ENCODE data around the gene DCTN2. TPM values are rescaled to one million over a fixed set of nuclear protein-coding genes. Genes with fewer than 3 reads are reported as not detected.

Gene DCTN2
- total RNA-seq, 1 donor from 2014 or later = 103 TPM

DNA sequence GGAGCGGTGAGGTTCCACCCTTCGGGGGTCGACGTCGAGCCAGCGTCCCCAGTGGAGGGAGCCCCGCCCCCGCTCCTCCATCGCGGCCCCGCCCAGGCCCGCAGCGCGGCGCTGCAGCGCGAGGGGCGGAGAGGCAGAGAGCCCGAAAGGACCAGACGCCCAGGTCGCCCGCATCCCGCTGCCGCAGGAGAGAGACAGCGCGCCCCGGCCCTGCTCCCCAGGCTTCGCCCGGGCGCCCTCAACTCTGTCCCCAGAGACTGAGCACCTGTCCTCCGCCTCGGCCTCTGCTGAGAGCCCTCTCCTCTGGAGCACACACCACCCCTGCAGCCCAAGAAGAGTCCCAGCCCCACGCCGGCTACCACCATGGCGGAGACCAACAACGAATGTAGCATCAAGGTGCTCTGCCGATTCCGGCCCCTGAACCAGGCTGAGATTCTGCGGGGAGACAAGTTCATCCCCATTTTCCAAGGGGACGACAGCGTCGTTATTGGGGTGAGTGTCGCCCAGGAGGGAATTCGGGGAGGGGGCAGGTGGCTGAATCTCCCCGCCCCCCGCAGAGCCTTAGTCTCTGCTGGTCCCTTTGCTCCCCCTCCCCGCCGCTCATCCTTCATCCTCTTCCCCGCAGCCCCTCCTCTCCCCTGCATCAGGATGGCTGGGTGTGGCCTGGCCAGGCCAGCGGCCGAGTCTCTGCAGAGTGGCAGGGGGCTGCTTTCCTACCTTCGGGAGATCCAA lies 3.1 kb upstream of the DCTN2 start, which contains the start of gene KIF5A:
Gene KIF5A (plus strand): TSS at position 136 of the 732 bp plus-strand sequence. CDS start 228 bp downstream, at position 364.
- Mint-ChIP-seq H3K27me3 (ENCODE audit: low read depth) (peaks cover 79% of the 10 kb centered on the region), H3K27ac (no peak within 1 kb of the TSS), H3K36me3 (no peaks in the 10 kb centered on the region), H3K4me1 (peaks cover 16% of the 10 kb centered on the region), H3K4me3 (peak within 1 kb of the TSS; percentile 58), H3K9me3 (no peaks in the 10 kb centered on the region)
- DNase-seq (ENCODE audit: low spot score in 2 of 2, unreplicated experiment in 2 of 2) = peak in 1 of 2 experiments; percentile 42
- TF ChIP-seq, protein P1, sequence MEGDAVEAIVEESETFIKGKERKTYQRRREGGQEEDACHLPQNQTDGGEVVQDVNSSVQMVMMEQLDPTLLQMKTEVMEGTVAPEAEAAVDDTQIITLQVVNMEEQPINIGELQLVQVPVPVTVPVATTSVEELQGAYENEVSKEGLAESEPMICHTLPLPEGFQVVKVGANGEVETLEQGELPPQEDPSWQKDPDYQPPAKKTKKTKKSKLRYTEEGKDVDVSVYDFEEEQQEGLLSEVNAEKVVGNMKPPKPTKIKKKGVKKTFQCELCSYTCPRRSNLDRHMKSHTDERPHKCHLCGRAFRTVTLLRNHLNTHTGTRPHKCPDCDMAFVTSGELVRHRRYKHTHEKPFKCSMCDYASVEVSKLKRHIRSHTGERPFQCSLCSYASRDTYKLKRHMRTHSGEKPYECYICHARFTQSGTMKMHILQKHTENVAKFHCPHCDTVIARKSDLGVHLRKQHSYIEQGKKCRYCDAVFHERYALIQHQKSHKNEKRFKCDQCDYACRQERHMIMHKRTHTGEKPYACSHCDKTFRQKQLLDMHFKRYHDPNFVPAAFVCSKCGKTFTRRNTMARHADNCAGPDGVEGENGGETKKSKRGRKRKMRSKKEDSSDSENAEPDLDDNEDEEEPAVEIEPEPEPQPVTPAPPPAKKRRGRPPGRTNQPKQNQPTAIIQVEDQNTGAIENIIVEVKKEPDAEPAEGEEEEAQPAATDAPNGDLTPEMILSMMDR (IDR thresholded peaks at IDR 0.05; ENCODE audit: unreplicated experiment) = no peak

DNA sequence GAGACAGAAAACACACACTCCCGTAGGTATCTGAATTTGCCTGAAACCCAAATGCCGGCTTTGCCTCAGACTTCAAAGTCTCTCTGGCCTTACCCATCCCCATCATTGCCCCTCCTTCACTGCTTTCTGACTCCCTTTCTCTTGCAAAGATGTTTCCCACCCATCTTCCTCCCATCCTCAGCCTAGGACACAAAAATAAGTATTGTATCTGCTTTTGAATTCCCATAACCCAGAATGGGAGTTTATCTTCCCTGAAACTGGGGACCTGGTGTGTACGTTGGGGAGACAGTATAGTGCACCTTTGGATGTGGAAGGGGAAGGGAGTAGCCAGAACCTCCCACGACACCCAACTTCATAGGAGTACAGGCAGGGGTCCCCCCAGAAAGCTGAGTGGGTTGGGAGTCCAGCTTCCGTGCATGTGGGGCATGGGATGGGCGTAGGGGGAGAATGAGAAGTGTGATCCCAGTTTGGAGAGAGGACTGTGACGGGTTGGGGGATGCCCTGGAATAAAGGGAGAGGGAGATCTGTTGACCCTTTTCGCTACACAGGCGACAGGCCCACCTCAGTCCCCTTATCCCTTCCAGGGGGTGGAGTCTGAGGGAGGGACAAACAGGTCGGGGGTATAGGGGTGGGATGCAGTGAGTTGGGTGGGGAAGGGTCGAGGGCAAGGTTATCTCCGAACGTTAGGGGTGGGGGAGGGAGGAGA lies 2.4 kb upstream of the DCTN2 start:
- Mint-ChIP-seq H3K4me1 (peaks cover 21% of the 10 kb centered on the region), H3K27me3 (ENCODE audit: low read depth) (peaks cover 73% of the 10 kb centered on the region), H3K36me3 (peaks cover 2% of the 10 kb centered on the region), H3K27ac (no peak overlapping the region), H3K9me3 (no peaks in the 10 kb centered on the region), H3K4me3 (peak overlapping the region; percentile 39)
- DNase-seq (ENCODE audit: low spot score in 2 of 2, unreplicated experiment in 2 of 2) = no peak
- TF ChIP-seq, protein P1 (IDR thresholded peaks at IDR 0.05; ENCODE audit: unreplicated experiment) = no peak

DNA sequence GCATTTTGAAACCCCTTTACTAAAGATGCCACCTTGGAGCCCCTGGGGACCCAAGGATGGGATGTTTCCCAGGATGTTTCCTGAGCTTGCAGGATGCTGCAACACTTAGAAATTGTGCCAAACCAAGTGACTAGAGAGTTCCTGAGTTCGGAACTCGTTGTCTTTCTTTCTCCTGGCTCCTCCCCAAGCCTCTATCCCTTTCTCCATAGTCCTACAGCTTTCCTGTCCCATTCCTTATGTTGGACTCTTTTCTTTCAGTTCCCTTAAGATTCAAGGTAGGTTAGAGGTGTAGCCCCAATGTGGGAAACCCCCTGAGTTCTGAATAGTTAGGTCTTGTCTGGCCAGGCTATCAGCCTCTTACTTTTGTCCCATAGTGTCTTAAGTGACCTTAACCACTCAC lies 1.5 kb upstream of the DCTN2 start:
- H3K9me3 Mint-ChIP-seq = no peaks in the 10 kb centered on the region
- no peak overlapping the region for H3K4me3 Mint-ChIP-seq
- peaks cover 16% of the 10 kb centered on the region for H3K4me1 Mint-ChIP-seq
- no peak for DNase-seq (ENCODE audit: low spot score in 2 of 2, unreplicated experiment in 2 of 2)
- peaks cover 64% of the 10 kb centered on the region for H3K27me3 Mint-ChIP-seq (ENCODE audit: low read depth)
- H3K27ac Mint-ChIP-seq = no peak overlapping the region
- TF ChIP-seq, protein P1 (IDR thresholded peaks at IDR 0.05; ENCODE audit: unreplicated experiment) = no peak
- peaks cover 2% of the 10 kb centered on the region for H3K36me3 Mint-ChIP-seq

DNA sequence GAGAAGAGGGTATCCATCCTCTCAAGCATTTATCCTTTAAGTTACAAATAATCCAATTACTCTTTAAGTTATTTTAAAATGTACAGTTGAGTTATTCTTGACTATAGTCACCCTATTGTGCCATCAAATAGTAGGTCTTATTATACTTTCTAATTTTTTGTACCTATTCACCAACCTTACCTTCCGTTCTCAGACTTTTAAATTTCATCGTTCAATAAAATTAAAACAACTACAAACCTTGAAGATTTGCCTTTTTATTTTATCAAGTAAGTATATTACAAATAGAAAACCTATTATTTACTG lies 972 bp upstream of the DCTN2 start:
- peaks cover 16% of the 10 kb centered on the region for H3K4me1 Mint-ChIP-seq
- TF ChIP-seq, protein P1 (IDR thresholded peaks at IDR 0.05; ENCODE audit: unreplicated experiment) = no peak
- peaks cover 4% of the 10 kb centered on the region for H3K36me3 Mint-ChIP-seq
- no peak overlapping the region for H3K27ac Mint-ChIP-seq
- no peaks in the 10 kb centered on the region for H3K9me3 Mint-ChIP-seq
- H3K4me3 Mint-ChIP-seq = no peak overlapping the region
- H3K27me3 Mint-ChIP-seq (ENCODE audit: low read depth) = peaks cover 59% of the 10 kb centered on the region
- no peak for DNase-seq (ENCODE audit: low spot score in 2 of 2, unreplicated experiment in 2 of 2)

DNA sequence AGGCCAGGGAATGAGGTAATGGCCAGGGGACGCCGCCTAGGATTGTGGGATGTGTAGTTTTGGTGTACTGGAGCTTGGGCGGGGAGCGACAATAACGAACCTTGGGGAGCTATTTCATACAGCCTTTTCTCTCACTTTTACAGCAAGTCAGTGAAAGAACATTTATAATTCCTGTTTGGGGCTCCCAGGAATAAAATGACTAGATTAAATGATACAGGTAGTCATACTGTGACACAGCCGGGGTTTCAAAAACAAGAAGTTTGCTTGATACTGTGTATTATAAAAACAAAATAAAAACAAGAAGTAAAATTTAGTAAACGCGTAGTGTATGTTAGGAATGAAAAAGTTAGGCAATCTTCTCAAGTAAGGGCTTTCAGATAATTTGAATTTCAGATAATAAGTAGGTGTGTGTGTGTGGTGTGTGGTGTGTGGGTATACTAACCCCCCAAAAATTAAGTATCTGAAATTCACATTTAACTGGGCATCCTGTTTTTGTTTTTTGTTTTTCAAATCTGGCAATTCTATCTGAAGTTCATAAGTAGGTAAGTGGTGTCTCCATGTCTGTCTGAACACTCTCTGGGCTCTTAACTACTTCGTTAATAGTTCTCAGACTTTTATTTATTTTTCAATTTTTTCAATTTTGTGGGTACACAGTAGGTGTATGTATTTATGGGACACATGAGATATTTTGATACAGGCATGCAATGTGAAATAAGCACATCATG lies 458 bp upstream of the DCTN2 start:
- Mint-ChIP-seq H3K27me3 (ENCODE audit: low read depth) (peaks cover 54% of the 10 kb centered on the region), H3K4me1 (peaks cover 16% of the 10 kb centered on the region), H3K9me3 (no peaks in the 10 kb centered on the region), H3K36me3 (peaks cover 4% of the 10 kb centered on the region), H3K4me3 (peak overlapping the region; percentile 98), H3K27ac (no peak overlapping the region)
- DNase-seq (ENCODE audit: low spot score in 2 of 2, unreplicated experiment in 2 of 2) = no peak
- TF ChIP-seq, protein P1 (IDR thresholded peaks at IDR 0.05; ENCODE audit: unreplicated experiment) = no peak

Measured in mesothelial cell of epicardium (in vitro differentiated cells).